ENCODE results near the gene LPO.

Gene LPO

GRCh38 chr17:58205936-58206335 lies 32.4 kb upstream of the LPO start:
- no peaks in the 10 kb centered on the region for H3K27me3 ChIP-seq (ENCODE audit: control insufficient read depth in 1 of 2, insufficient read depth in 2 of 2, low read length in 2 of 2)
- H3K9ac ChIP-seq (ENCODE audit: low read length in 2 of 2), result no peak overlapping the region
- no peak overlapping the region for H3K4me3 ChIP-seq (ENCODE audit: low read length in 2 of 2)
- H3K27ac ChIP-seq (ENCODE audit: low read length), result no peak overlapping the region
- no peaks in the 10 kb centered on the region for H3K4me1 ChIP-seq (ENCODE audit: control insufficient read depth, insufficient read depth, low read length)
- H3K9me3 ChIP-seq (ENCODE audit: control insufficient read depth in 2 of 2, low read length in 2 of 2), result no peaks in the 10 kb centered on the region
- H3K36me3 ChIP-seq (ENCODE audit: control insufficient read depth in 2 of 2, insufficient read depth in 2 of 2, low read length in 2 of 2), result peaks cover 20 to 39% of the 10 kb centered on the region in 2 donors

GRCh38 chr17:58207451-58207850 lies 30.9 kb upstream of the LPO start:
- Histone ChIP-seq H3K27me3 (ENCODE audit: control insufficient read depth in 1 of 2, insufficient read depth in 2 of 2, low read length in 2 of 2) (no peaks in the 10 kb centered on the region), H3K9ac (ENCODE audit: low read length in 2 of 2) (no peak overlapping the region), H3K4me3 (ENCODE audit: low read length in 2 of 2) (no peak overlapping the region), H3K36me3 (ENCODE audit: control insufficient read depth in 2 of 2, insufficient read depth in 2 of 2, low read length in 2 of 2) (peaks cover 25 to 49% of the 10 kb centered on the region in 2 donors), H3K9me3 (ENCODE audit: control insufficient read depth in 2 of 2, low read length in 2 of 2) (no peaks in the 10 kb centered on the region), H3K4me1 (ENCODE audit: control insufficient read depth, insufficient read depth, low read length) (no peaks in the 10 kb centered on the region), H3K27ac (ENCODE audit: low read length) (no peak overlapping the region)

- Histone ChIP-seq H3K9ac (ENCODE audit: low read length in 2 of 2) (no peak overlapping the region), H3K4me3 (ENCODE audit: low read length in 2 of 2) (no peak overlapping the region), H3K27ac (ENCODE audit: low read length) (no peak overlapping the region), H3K9me3 (ENCODE audit: control insufficient read depth in 2 of 2, low read length in 2 of 2) (no peaks in the 10 kb centered on the region), H3K27me3 (ENCODE audit: control insufficient read depth in 1 of 2, insufficient read depth in 2 of 2, low read length in 2 of 2) (no peaks in the 10 kb centered on the region), H3K36me3 (ENCODE audit: control insufficient read depth in 2 of 2, insufficient read depth in 2 of 2, low read length in 2 of 2) (peaks cover 31 to 57% of the 10 kb centered on the region in 2 donors), H3K4me1 (ENCODE audit: control insufficient read depth, insufficient read depth, low read length) (no peaks in the 10 kb centered on the region)
Observed at GRCh38 chr17:58208344-58208743, 30.0 kb upstream of the LPO start.

GRCh38 chr17:58210922-58211321 lies 27.5 kb upstream of the LPO start:
- Histone ChIP-seq H3K9me3 (ENCODE audit: control insufficient read depth in 2 of 2, low read length in 2 of 2) (no peaks in the 10 kb centered on the region), H3K4me3 (ENCODE audit: low read length in 2 of 2) (no peak overlapping the region), H3K27me3 (ENCODE audit: control insufficient read depth in 1 of 2, insufficient read depth in 2 of 2, low read length in 2 of 2) (no peaks in the 10 kb centered on the region), H3K36me3 (ENCODE audit: control insufficient read depth in 2 of 2, insufficient read depth in 2 of 2, low read length in 2 of 2) (peaks cover 39 to 68% of the 10 kb centered on the region in 2 donors), H3K4me1 (ENCODE audit: control insufficient read depth, insufficient read depth, low read length) (no peaks in the 10 kb centered on the region), H3K9ac (ENCODE audit: low read length in 2 of 2) (no peak overlapping the region), H3K27ac (ENCODE audit: low read length) (no peak overlapping the region)

- Histone ChIP-seq H3K4me1 (ENCODE audit: control insufficient read depth, insufficient read depth, low read length) (peaks cover 8% of the 10 kb centered on the region), H3K9me3 (ENCODE audit: control insufficient read depth in 2 of 2, low read length in 2 of 2) (no peaks in the 10 kb centered on the region), H3K4me3 (ENCODE audit: low read length in 2 of 2) (no peak overlapping the region), H3K9ac (ENCODE audit: low read length in 2 of 2) (no peak overlapping the region), H3K27me3 (ENCODE audit: control insufficient read depth in 1 of 2, insufficient read depth in 2 of 2, low read length in 2 of 2) (no peaks in the 10 kb centered on the region), H3K27ac (ENCODE audit: low read length) (no peak overlapping the region), H3K36me3 (ENCODE audit: control insufficient read depth in 2 of 2, insufficient read depth in 2 of 2, low read length in 2 of 2) (peaks cover 23 to 43% of the 10 kb centered on the region in 2 donors)
Observed at GRCh38 chr17:58215685-58216084, 22.7 kb upstream of the LPO start.

- no peak overlapping the region for H3K9ac ChIP-seq (ENCODE audit: low read length in 2 of 2)
- no peak overlapping the region for H3K27ac ChIP-seq (ENCODE audit: low read length)
- H3K36me3 ChIP-seq (ENCODE audit: control insufficient read depth in 2 of 2, insufficient read depth in 2 of 2, low read length in 2 of 2), result peaks cover 16 to 28% of the 10 kb centered on the region in 2 donors
- no peak overlapping the region for H3K4me3 ChIP-seq (ENCODE audit: low read length in 2 of 2)
- H3K27me3 ChIP-seq (ENCODE audit: control insufficient read depth in 1 of 2, insufficient read depth in 2 of 2, low read length in 2 of 2), result no peaks in the 10 kb centered on the region
- H3K4me1 ChIP-seq (ENCODE audit: control insufficient read depth, insufficient read depth, low read length), result peaks cover 8% of the 10 kb centered on the region
- no peaks in the 10 kb centered on the region for H3K9me3 ChIP-seq (ENCODE audit: control insufficient read depth in 2 of 2, low read length in 2 of 2)
Observed at GRCh38 chr17:58217766-58218165, 20.6 kb upstream of the LPO start.

- Histone ChIP-seq H3K27me3 (ENCODE audit: control insufficient read depth in 1 of 2, insufficient read depth in 2 of 2, low read length in 2 of 2) (no peaks in the 10 kb centered on the region), H3K36me3 (ENCODE audit: control insufficient read depth in 2 of 2, insufficient read depth in 2 of 2, low read length in 2 of 2) (peaks cover 3 to 15% of the 10 kb centered on the region in 2 donors), H3K4me1 (ENCODE audit: control insufficient read depth, insufficient read depth, low read length) (peaks cover 8% of the 10 kb centered on the region), H3K9me3 (ENCODE audit: control insufficient read depth in 2 of 2, low read length in 2 of 2) (no peaks in the 10 kb centered on the region), H3K27ac (ENCODE audit: low read length) (peak within 1 kb of the TSS; percentile 69), H3K9ac (ENCODE audit: low read length in 2 of 2) (peak within 1 kb of the TSS; percentile 89 to 96), H3K4me3 (ENCODE audit: low read length in 2 of 2) (peak within 1 kb of the TSS; percentile 91 to 93)
Observed at GRCh38 chr17:58219007-58219788, 19.2 kb upstream of the LPO start, which contains the start of gene MKS1. Gene MKS1 (minus strand): TSS chr17:58219255. CDS start chr17:58219230, 25 bp downstream.

- Histone ChIP-seq H3K4me1 (ENCODE audit: control insufficient read depth, insufficient read depth, low read length) (peaks cover 8% of the 10 kb centered on the region), H3K9me3 (ENCODE audit: control insufficient read depth in 2 of 2, low read length in 2 of 2) (no peaks in the 10 kb centered on the region), H3K27me3 (ENCODE audit: control insufficient read depth in 1 of 2, insufficient read depth in 2 of 2, low read length in 2 of 2) (no peaks in the 10 kb centered on the region), H3K27ac (ENCODE audit: low read length) (peak overlapping the region; percentile 69), H3K9ac (ENCODE audit: low read length in 2 of 2) (no peak overlapping the region), H3K36me3 (ENCODE audit: control insufficient read depth in 2 of 2, insufficient read depth in 2 of 2, low read length in 2 of 2) (peaks cover 3 to 12% of the 10 kb centered on the region in 2 donors), H3K4me3 (ENCODE audit: low read length in 2 of 2) (peak overlapping the region; percentile 74 to 91)
Observed at GRCh38 chr17:58219789-58220183, 18.6 kb upstream of the LPO start.

- Histone ChIP-seq H3K27me3 (ENCODE audit: control insufficient read depth in 1 of 2, insufficient read depth in 2 of 2, low read length in 2 of 2) (peaks cover 0 to 4% of the 10 kb centered on the region in 2 donors), H3K27ac (ENCODE audit: low read length) (no peak overlapping the region), H3K4me3 (ENCODE audit: low read length in 2 of 2) (no peak overlapping the region), H3K4me1 (ENCODE audit: control insufficient read depth, insufficient read depth, low read length) (peaks cover 4% of the 10 kb centered on the region), H3K9ac (ENCODE audit: low read length in 2 of 2) (no peak overlapping the region), H3K36me3 (ENCODE audit: control insufficient read depth in 2 of 2, insufficient read depth in 2 of 2, low read length in 2 of 2) (no peaks in the 10 kb centered on the region), H3K9me3 (ENCODE audit: control insufficient read depth in 2 of 2, low read length in 2 of 2) (no peaks in the 10 kb centered on the region)
Observed at GRCh38 chr17:58224315-58224714, 14.1 kb upstream of the LPO start.

- peaks cover 7 to 10% of the 10 kb centered on the region in 2 donors for H3K27me3 ChIP-seq (ENCODE audit: control insufficient read depth in 1 of 2, insufficient read depth in 2 of 2, low read length in 2 of 2)
- H3K9me3 ChIP-seq (ENCODE audit: control insufficient read depth in 2 of 2, low read length in 2 of 2), result no peaks in the 10 kb centered on the region
- no peaks in the 10 kb centered on the region for H3K4me1 ChIP-seq (ENCODE audit: control insufficient read depth, insufficient read depth, low read length)
- H3K4me3 ChIP-seq (ENCODE audit: low read length in 2 of 2), result no peak overlapping the region
- H3K36me3 ChIP-seq (ENCODE audit: control insufficient read depth in 2 of 2, insufficient read depth in 2 of 2, low read length in 2 of 2), result no peaks in the 10 kb centered on the region
- no peak overlapping the region for H3K9ac ChIP-seq (ENCODE audit: low read length in 2 of 2)
- no peak overlapping the region for H3K27ac ChIP-seq (ENCODE audit: low read length)
Observed at GRCh38 chr17:58227733-58228132, 10.7 kb upstream of the LPO start.

- Histone ChIP-seq H3K27me3 (ENCODE audit: control insufficient read depth in 1 of 2, insufficient read depth in 2 of 2, low read length in 2 of 2) (peaks cover 9 to 13% of the 10 kb centered on the region in 2 donors), H3K36me3 (ENCODE audit: control insufficient read depth in 2 of 2, insufficient read depth in 2 of 2, low read length in 2 of 2) (no peaks in the 10 kb centered on the region)
Observed at GRCh38 chr17:58228679-58229078, 9.7 kb upstream of the LPO start.

More at GRCh38 chr17:58228679-58229078, 9.7 kb upstream of the LPO start:
- no peak overlapping the region for H3K27ac ChIP-seq (ENCODE audit: low read length)
- H3K4me3 ChIP-seq (ENCODE audit: low read length in 2 of 2), result no peak overlapping the region
- no peaks in the 10 kb centered on the region for H3K4me1 ChIP-seq (ENCODE audit: control insufficient read depth, insufficient read depth, low read length)
- H3K9me3 ChIP-seq (ENCODE audit: control insufficient read depth in 2 of 2, low read length in 2 of 2), result no peaks in the 10 kb centered on the region
- H3K9ac ChIP-seq (ENCODE audit: low read length in 2 of 2), result no peak overlapping the region

Data from stomach smooth muscle (tissue), 2 donors.